ENCODE data around the gene COL6A1. TPM values are rescaled to one million over a fixed set of nuclear protein-coding genes. Genes with fewer than 3 reads are reported as not detected.

The COL6A1 gene
- total and polyA plus RNA-seq, 2 donors (not counting 1 experiment from before 2014, with no cell fraction given), result 645 to 1,137 TPM

DNA sequence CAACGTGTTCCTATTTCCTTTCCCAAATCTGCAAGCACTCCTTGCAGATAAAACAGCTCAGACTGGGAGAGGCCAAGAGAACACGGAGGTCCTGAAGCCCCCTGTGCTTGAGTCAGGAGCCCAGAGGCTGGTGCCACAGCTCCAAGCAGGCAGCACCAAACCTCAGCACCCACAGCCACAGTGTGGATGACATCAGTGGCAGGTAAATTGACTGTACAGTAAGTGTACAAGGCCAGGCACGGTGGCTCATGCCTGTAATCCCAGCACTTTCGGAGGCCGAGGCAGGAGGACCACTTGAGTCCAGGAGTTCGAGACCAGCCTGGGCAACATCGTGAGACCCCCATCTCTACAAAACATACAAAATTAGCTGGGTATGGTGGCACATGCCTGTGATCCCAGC is 1.9 kb upstream of the COL6A1 start:
- no peak overlapping the region for H2AFZ ChIP-seq (ENCODE audit: low read length)
- no peak overlapping the region for H3K27ac ChIP-seq (ENCODE audit: insufficient read depth, low read length)
- no peaks in the 10 kb centered on the region for H3K27me3 ChIP-seq (ENCODE audit: control insufficient read depth, insufficient read depth, low read length)
- no peak overlapping the region for H3K9ac ChIP-seq (ENCODE audit: insufficient read depth, low read length)
- H3K79me2 ChIP-seq (ENCODE audit: control insufficient read depth, insufficient read depth, low read length), result peaks cover 34% of the 10 kb centered on the region
- no peaks in the 10 kb centered on the region for H4K20me1 ChIP-seq (ENCODE audit: control insufficient read depth, extremely low read depth, insufficient read depth, low read length)
- DNase-seq (ENCODE audit: low read depth in 2 of 2), result no peak
- no peak overlapping the region for H3K4me3 ChIP-seq (replicated peaks in 1 of 4; ENCODE audit: control extremely low read depth in 1 of 4, insufficient read depth in 1 of 4, low read depth in 3 of 4, low read length in 4 of 4)
- peaks cover 23% of the 10 kb centered on the region for H3K36me3 ChIP-seq (ENCODE audit: control insufficient read depth, insufficient read depth, low read length)
- peaks cover 24% of the 10 kb centered on the region for H3K4me1 ChIP-seq (ENCODE audit: control insufficient read depth, extremely low read depth, insufficient read depth, low read length)
- H3K9me3 ChIP-seq (ENCODE audit: control insufficient read depth, insufficient read depth, low read depth, low read length), result no peaks in the 10 kb centered on the region
- TF ChIP-seq, protein P1, sequence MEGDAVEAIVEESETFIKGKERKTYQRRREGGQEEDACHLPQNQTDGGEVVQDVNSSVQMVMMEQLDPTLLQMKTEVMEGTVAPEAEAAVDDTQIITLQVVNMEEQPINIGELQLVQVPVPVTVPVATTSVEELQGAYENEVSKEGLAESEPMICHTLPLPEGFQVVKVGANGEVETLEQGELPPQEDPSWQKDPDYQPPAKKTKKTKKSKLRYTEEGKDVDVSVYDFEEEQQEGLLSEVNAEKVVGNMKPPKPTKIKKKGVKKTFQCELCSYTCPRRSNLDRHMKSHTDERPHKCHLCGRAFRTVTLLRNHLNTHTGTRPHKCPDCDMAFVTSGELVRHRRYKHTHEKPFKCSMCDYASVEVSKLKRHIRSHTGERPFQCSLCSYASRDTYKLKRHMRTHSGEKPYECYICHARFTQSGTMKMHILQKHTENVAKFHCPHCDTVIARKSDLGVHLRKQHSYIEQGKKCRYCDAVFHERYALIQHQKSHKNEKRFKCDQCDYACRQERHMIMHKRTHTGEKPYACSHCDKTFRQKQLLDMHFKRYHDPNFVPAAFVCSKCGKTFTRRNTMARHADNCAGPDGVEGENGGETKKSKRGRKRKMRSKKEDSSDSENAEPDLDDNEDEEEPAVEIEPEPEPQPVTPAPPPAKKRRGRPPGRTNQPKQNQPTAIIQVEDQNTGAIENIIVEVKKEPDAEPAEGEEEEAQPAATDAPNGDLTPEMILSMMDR (conservative IDR thresholded peaks at IDR 0.05 in 1 of 2, IDR thresholded peaks at IDR 0.05 in 1 of 2; ENCODE audit: low read depth in 1 of 2, low read length in 2 of 2), result no peak
- no peak for TF ChIP-seq EZH2 (IDR thresholded peaks at IDR 0.05; ENCODE audit: low read length, missing control alignments)
- H3K4me2 ChIP-seq (ENCODE audit: extremely low read depth, insufficient read depth, low read length), result no peak overlapping the region

DNA sequence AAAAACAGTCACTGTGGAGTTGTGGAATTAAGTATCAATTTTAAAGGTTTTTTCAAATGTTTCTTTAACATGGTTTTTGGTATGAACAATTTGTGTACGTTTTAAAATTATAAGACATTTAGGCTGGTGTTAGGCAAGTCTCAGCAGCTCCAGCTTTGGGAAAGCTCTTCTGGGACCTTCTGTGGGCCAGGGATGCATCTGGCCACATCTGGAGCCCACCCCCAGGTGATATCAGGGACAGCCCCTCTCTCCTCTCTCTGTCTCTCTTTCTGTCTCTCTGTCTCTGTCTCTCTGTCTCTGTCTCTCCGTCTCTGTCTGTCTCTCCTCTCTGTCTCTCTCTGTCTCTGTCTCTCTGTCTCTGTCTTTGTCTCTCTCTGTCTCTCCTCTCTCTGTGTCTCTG is 1.3 kb upstream of the COL6A1 start:
- Histone ChIP-seq H3K4me3 (replicated peaks in 1 of 4; ENCODE audit: control extremely low read depth in 1 of 4, insufficient read depth in 1 of 4, low read depth in 3 of 4, low read length in 4 of 4) (no peak overlapping the region), H3K27ac (ENCODE audit: insufficient read depth, low read length) (peak overlapping the region; percentile 91), H2AFZ (ENCODE audit: low read length) (no peak overlapping the region), H3K9me3 (ENCODE audit: control insufficient read depth, insufficient read depth, low read depth, low read length) (no peaks in the 10 kb centered on the region), H3K79me2 (ENCODE audit: control insufficient read depth, insufficient read depth, low read length) (peaks cover 40% of the 10 kb centered on the region), H3K4me1 (ENCODE audit: control insufficient read depth, extremely low read depth, insufficient read depth, low read length) (peaks cover 26% of the 10 kb centered on the region), H3K4me2 (ENCODE audit: extremely low read depth, insufficient read depth, low read length) (no peak overlapping the region), H3K27me3 (ENCODE audit: control insufficient read depth, insufficient read depth, low read length) (no peaks in the 10 kb centered on the region), H4K20me1 (ENCODE audit: control insufficient read depth, extremely low read depth, insufficient read depth, low read length) (no peaks in the 10 kb centered on the region), H3K36me3 (ENCODE audit: control insufficient read depth, insufficient read depth, low read length) (peaks cover 28% of the 10 kb centered on the region), H3K9ac (ENCODE audit: insufficient read depth, low read length) (no peak overlapping the region)
- no peak for DNase-seq (ENCODE audit: low read depth in 2 of 2)
- no peak for TF ChIP-seq EZH2 (IDR thresholded peaks at IDR 0.05; ENCODE audit: low read length, missing control alignments)
- TF ChIP-seq, protein P1 (conservative IDR thresholded peaks at IDR 0.05 in 1 of 2, IDR thresholded peaks at IDR 0.05 in 1 of 2; ENCODE audit: low read depth in 1 of 2, low read length in 2 of 2), result no peak

DNA sequence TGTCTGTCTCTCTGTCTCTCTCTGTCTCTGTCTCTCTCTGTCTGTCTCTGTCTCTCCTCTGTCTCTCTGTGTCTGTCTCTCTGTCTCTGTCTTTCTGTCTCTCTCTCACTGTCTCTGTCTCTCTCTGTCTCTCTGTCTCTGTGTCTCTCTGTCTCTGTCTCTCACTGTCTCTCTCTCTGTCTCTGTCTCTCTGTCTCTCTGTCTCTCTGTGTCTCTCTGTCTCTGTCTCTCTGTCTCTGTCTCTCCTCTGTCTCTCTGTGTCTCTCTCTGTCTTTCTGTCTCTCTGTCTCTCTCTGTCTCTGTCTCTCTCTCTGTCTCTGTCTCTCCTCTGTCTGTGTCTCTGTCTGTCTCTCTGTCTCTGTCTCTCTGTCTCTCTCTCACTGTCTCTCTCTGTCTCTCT is 873 bp upstream of the COL6A1 start:
- Histone ChIP-seq H4K20me1 (ENCODE audit: control insufficient read depth, extremely low read depth, insufficient read depth, low read length) (no peaks in the 10 kb centered on the region), H3K9me3 (ENCODE audit: control insufficient read depth, insufficient read depth, low read depth, low read length) (no peaks in the 10 kb centered on the region), H3K4me2 (ENCODE audit: extremely low read depth, insufficient read depth, low read length) (peak overlapping the region; percentile 97), H3K9ac (ENCODE audit: insufficient read depth, low read length) (peak overlapping the region; percentile 58), H3K79me2 (ENCODE audit: control insufficient read depth, insufficient read depth, low read length) (peaks cover 45% of the 10 kb centered on the region), H3K27ac (ENCODE audit: insufficient read depth, low read length) (peak overlapping the region; percentile 91), H3K27me3 (ENCODE audit: control insufficient read depth, insufficient read depth, low read length) (no peaks in the 10 kb centered on the region), H3K4me3 (replicated peaks in 1 of 4; ENCODE audit: control extremely low read depth in 1 of 4, insufficient read depth in 1 of 4, low read depth in 3 of 4, low read length in 4 of 4) (peak overlapping the region; percentile 57 to 63 (median 60)), H3K36me3 (ENCODE audit: control insufficient read depth, insufficient read depth, low read length) (peaks cover 33% of the 10 kb centered on the region), H3K4me1 (ENCODE audit: control insufficient read depth, extremely low read depth, insufficient read depth, low read length) (peaks cover 25% of the 10 kb centered on the region), H2AFZ (ENCODE audit: low read length) (no peak overlapping the region)
- TF ChIP-seq EZH2 (IDR thresholded peaks at IDR 0.05; ENCODE audit: low read length, missing control alignments), result no peak
- TF ChIP-seq, protein P1 (conservative IDR thresholded peaks at IDR 0.05 in 1 of 2, IDR thresholded peaks at IDR 0.05 in 1 of 2; ENCODE audit: low read depth in 1 of 2, low read length in 2 of 2), result no peak
- no peak for DNase-seq (ENCODE audit: low read depth in 2 of 2)
